Activated T-cell treated with anti-CD3 and anti-CD28 coated beads, Interleukin-2, amount 50 U/mL, for 4 hours (primary cell): ENCODE data around the gene SNUPN. TPM values are rescaled to one million over a fixed set of nuclear protein-coding genes. Genes with fewer than 3 reads are reported as not detected.
"Not testable (repeated sequence)": the region's sequence is repeated elsewhere in the genome, so short reads cannot be mapped to it uniquely, and the experiment has no call there.

Experiments used
- ATAC-seq, 2 donors: fragments of 200-7000 bp; cut with Tn5 transposase; one replicate each; pipeline ENCODE4 v1.10.0; 2021
- DNase-seq: peaks from one replicate; pipeline ENCODE4 v3.0.0-alpha.2; 2020
- H3K27me3 Mint-ChIP-seq: one replicate; pipeline ENCODE4 v1.8.0; 2021; ENCODE audit warnings: low read depth, mixed read lengths
- H3K36me3 Mint-ChIP-seq: one replicate; pipeline ENCODE4 v1.8.0; 2022; ENCODE audit warnings: mixed read lengths; ENCODE audit not compliant: insufficient read depth
- H3K4me1 Mint-ChIP-seq: one replicate; pipeline ENCODE4 v1.8.0; 2021; ENCODE audit warnings: low read depth, mixed read lengths
- H3K4me3 Mint-ChIP-seq: one replicate; pipeline ENCODE4 v1.8.0; 2021; ENCODE audit warnings: mild to moderate bottlenecking, moderate library complexity, mixed read lengths
- H3K9me3 Mint-ChIP-seq: one replicate; pipeline ENCODE4 v1.8.0; 2021; ENCODE audit warnings: mixed read lengths
- total RNA-seq, 3 donors: library from RNA; stranded (reverse); gene quantifications; one replicate each; pipeline ENCODE4 v1.2.1, GENCODE V29; 2021

The SNUPN gene
- total RNA-seq, 3 donors from 2014 or later: 32.1 to 35.7 (median 32.8) TPM

DNA sequence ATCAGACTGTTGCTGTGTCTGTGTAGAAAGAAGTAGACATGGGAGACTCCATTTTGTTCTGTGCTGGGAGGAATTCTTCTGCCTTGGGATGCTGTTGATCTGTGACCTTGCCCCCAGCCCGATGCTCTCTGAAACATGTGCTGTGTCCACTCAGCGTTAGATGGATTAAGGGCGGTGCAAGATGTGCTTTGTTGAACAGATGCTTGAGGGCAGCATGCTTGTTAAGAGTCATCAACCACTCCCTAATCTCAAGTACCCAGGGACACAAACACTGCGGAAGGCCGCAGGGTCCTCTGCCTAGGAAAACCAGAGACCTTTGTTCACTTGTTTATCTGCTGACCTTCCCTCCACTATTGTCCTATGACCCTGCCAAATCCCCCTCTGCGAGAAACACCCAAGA is 66.2 kb downstream of the SNUPN start:
- not testable (repeated sequence) for ATAC-seq, H3K36me3 Mint-ChIP-seq, H3K4me3 Mint-ChIP-seq, H3K9me3 Mint-ChIP-seq, DNase-seq, H3K27me3 Mint-ChIP-seq, H3K4me1 Mint-ChIP-seq

DNA sequence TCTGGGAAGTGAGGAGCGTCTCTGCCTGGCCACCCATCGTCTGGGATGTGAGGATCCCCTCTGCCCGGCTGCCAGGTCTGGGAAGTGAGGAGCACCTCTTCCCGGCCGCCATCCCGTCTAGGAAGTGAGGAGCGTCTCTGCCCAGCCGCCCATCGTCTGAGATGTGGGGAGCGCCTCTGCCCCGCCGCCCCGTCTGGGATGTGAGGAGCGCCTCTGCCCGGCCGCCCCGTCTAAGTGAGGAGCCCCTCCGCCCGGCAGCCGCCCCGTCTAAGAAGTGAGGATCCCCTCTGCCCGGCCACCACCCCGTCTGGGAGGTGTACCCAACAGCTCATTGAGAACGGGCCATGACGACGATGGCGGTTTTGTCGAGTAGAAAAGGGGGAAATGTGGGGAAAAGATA is 66.6 kb downstream of the SNUPN start:
- not testable (repeated sequence) for H3K27me3 Mint-ChIP-seq, H3K4me3 Mint-ChIP-seq, ATAC-seq, H3K36me3 Mint-ChIP-seq, DNase-seq, H3K4me1 Mint-ChIP-seq, H3K9me3 Mint-ChIP-seq

DNA sequence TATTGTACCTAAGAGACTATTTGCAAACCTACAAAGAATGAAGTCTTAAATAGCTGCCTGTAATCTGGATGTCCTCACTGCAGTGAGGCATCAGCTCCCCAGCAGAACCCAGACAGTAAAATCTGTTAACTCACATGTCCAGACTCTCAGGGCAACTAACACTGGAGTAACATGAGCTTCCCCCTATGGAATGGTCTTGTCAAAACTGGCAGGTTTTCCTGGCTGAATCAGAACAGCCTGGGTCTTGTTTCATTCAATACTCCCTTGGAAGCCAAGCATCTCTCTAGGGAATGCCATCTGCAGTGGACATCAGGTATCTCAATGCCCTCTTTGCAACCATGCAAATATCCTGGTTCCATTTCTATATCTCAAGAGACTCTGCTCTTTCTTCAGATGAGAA is 70.8 kb downstream of the SNUPN start:
- no peaks in the 10 kb centered on the region for H3K27me3 Mint-ChIP-seq
- ATAC-seq (no peak), DNase-seq (no peak)
- H3K36me3 Mint-ChIP-seq: no peaks in the 10 kb centered on the region
- H3K4me1 Mint-ChIP-seq: peaks cover 3% of the 10 kb centered on the region
- no peak overlapping the region for H3K4me3 Mint-ChIP-seq
- H3K9me3 Mint-ChIP-seq: no peaks in the 10 kb centered on the region

DNA sequence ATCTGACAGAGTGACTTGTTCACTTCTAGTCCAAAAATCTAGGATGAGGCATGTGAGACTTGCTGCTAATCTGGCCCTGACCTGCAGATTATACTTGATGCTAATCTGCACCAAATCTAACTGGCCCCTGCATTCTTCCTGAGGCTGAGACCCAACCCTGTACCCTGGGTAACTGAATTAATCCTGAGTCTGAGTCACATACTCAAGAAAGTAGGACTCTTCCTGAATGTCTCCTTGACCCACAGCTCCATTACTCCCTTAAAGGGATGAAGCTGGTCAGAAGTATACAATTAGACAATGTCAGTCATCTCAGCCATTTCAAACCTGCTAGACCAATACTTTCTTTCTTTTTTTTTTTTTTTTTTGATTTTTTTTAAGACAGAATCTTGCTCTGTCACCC is 71.9 kb downstream of the SNUPN start:
- no peaks in the 10 kb centered on the region for H3K27me3 Mint-ChIP-seq
- H3K9me3 Mint-ChIP-seq: no peaks in the 10 kb centered on the region
- ATAC-seq (no peak), DNase-seq (no peak)
- H3K36me3 Mint-ChIP-seq: no peaks in the 10 kb centered on the region
- peaks cover 3% of the 10 kb centered on the region for H3K4me1 Mint-ChIP-seq
- no peak overlapping the region for H3K4me3 Mint-ChIP-seq

DNA sequence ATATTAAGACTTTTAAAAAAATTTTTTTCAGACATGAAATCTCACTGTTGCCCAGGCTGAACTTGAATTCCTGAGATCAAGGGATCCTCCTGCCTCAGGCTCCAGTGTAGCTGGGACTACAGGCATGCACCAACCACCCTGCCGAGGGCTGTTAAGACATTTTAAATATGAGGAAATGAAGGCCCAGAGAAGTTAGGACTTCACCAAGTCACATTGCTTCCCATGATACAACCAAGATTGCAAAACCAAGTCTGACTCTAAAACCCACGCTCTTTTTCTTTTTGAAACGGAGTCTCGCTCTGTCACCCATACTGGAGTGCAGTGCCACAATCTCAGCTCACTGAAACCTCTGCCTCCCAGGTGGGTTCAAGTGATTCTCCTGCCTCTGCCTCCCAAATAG is 74.4 kb downstream of the SNUPN start:
- no peak for DNase-seq

More for the DNA sequence above, 74.4 kb downstream of the SNUPN start:
- Mint-ChIP-seq H3K4me1 (peaks cover 3% of the 10 kb centered on the region), H3K4me3 (no peak overlapping the region), H3K27me3 (no peaks in the 10 kb centered on the region), H3K9me3 (no peaks in the 10 kb centered on the region), H3K36me3 (no peaks in the 10 kb centered on the region)
- no peak for ATAC-seq

Other genes starting within 250 kb of the SNUPN start
- 10 to 100 TPM; 77.8 to 79.2 (median 78.8) TPM for gene SIN3A, start 174.0 kb downstream of the SNUPN start, total RNA-seq
- 10 to 100 TPM; 11.2 to 14.9 (median 14.4) TPM for gene PTPN9, start 46.4 kb downstream of the SNUPN start, total RNA-seq
- 100 to 1,000 TPM; 133 to 156 (median 142) TPM for gene IMP3, start 14.5 kb upstream of the SNUPN start, total RNA-seq
- 1 to 10 TPM; 2.4 to 3.4 (median 2.5) TPM for gene SNX33, start 22.2 kb upstream of the SNUPN start, total RNA-seq
- under 1 TPM in 1 of 3 donors, not detected in 2; 0.03 TPM for gene CSPG4, start 87.1 kb upstream of the SNUPN start, total RNA-seq
- 10 to 100 TPM; 11.8 to 14.2 (median 13.3) TPM for gene UBE2Q2, start 217.7 kb upstream of the SNUPN start, total RNA-seq